GM12864 (cell line): ENCODE measurements around the gene ADAMTSL2.

Source experiments
- DNase-seq: peaks from one replicate; pipeline ENCODE4 v3.0.0-alpha.2; 2011; ENCODE audit warnings: low read depth
- H3K4me3 ChIP-seq: 2 replicates; pipeline ENCODE4 v1.5.1; 2011; ENCODE audit warnings: mild to moderate bottlenecking, low read depth, low read length, control low read depth
- TF ChIP-seq, protein P1 (sequence below): IDR thresholded peaks from 2 replicates; pipeline ENCODE4 v1.5.1; 2011; ENCODE audit warnings: low read depth, mild to moderate bottlenecking, moderate library complexity, low read length, control low read depth, inconsistent platforms; ENCODE audit errors: missing control alignments

ADAMTSL2 gene

DNA sequence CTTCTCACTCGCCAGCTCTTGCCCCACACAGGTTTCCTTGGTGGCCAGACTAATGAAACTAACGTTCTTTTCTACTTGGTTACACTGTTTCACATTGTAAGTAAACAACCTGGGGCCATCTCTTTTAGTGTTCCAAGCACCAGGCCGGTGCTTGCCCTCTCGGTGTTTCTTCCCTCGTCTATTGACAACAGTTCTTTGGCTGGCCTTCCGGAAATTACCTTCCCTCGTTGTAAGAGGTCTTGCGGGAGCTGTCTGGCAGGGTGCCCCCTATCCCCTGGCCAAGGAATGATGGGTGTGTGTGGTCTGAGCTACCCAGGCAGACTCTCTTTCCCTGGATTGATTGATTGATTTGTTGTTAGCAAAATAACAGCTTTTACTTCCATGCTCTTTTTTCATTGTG lies 8.8 kb upstream of the ADAMTSL2 start:
- DNase-seq: no peak
- H3K4me3 ChIP-seq: no peak overlapping the region

DNA sequence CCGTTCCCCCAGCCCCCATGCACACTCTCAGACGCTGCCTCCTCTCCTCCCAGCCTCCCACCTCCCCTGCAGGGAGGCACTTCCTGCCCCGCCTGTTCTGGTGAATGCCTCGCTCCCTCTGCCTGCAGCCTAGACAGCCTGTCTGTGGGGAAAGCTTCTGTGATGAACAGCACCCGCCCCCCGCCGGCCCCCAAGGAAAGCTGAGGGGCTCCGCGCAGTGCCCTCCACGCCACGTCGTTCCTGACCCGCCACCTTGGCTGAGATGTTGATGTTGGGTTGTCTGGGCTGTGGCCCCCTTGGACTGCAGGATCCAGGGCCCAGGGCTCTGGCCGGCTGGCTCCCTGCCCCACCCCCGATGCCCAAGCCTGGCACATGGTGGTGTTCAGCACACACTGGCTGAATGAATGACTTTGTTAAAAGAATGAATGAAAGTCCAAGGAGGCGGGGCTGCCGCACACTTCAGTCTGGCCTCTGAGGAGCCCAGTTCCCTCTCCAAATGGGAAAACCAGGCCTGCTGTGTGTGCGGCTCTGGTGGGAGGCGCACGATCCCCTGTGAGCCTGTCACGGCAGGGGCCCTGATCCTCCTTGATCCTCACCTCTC lies 7.7 kb upstream of the ADAMTSL2 start:
- H3K4me3 ChIP-seq: no peak overlapping the region
- no peak for DNase-seq
- TF ChIP-seq, protein P1, sequence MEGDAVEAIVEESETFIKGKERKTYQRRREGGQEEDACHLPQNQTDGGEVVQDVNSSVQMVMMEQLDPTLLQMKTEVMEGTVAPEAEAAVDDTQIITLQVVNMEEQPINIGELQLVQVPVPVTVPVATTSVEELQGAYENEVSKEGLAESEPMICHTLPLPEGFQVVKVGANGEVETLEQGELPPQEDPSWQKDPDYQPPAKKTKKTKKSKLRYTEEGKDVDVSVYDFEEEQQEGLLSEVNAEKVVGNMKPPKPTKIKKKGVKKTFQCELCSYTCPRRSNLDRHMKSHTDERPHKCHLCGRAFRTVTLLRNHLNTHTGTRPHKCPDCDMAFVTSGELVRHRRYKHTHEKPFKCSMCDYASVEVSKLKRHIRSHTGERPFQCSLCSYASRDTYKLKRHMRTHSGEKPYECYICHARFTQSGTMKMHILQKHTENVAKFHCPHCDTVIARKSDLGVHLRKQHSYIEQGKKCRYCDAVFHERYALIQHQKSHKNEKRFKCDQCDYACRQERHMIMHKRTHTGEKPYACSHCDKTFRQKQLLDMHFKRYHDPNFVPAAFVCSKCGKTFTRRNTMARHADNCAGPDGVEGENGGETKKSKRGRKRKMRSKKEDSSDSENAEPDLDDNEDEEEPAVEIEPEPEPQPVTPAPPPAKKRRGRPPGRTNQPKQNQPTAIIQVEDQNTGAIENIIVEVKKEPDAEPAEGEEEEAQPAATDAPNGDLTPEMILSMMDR: no peak

More for the DNA sequence above, 8.8 kb upstream of the ADAMTSL2 start:
- TF ChIP-seq, protein P1: no peak

DNA sequence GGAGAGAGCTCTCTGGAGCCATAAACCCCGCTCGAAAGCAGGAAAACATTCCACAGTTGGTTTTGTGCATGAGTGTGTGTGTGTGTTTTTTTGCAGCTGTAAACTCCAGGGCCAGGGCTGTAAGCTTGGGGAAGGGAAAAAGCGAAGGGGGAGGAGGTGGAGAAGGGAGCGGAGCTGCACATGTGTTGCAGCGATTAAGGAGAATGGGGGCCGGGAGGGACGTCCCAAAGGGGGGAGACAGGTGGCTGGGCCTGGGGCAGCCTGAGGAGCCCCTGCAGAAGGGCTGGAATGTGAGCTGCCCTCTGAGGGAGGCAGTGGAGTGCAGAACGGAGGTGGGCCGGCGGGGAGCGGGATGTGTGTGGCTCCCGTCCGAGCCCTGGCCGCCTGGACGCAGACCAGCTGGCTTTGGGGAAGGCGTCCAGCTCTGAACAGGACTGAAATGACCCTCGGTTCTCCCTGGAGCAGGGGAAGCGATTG lies 7.0 kb upstream of the ADAMTSL2 start:
- TF ChIP-seq, protein P1: no peak
- DNase-seq: no peak
- H3K4me3 ChIP-seq: no peak overlapping the region

DNA sequence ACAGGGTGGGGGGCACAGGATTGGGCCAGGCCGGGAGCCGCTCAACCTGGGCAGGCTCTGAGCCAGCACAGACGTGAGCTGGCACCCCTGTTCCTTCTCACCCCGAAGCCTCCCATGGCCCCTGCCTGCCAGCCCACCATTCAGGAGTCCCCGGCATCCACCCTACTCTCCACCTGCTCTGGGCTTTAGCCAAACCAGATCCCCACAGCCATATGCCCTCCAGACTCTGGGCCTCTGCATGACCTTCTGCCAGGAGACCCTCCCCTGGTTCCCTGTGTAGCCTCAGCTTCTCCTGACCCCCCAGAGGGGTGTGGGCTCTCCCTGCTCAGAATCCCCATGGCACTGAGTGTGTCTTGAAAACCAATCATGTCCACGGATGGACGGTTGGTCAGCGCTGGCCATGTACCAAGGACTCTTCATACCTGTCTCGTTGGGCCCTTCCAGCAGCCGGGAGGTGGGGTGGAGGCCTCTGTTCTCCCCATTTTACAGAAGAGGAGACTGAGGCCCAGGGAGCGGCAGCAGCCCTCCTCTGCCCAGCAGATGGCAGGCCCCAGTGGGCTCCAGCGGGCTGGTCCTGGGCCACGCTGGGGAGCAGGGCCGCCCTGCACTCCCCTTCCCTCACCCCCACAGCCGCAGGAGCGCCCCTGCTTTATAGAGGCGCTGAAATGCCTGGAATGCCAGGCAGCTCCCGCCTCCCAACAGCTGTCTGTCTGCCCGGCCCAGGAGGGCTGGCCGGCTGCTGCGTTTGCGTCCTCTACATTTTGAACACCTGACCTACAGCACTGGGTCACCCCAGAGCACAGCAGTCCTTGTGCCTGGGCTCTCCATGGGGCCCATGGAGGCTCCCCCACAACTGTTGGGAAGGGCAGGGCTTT lies 6.3 kb upstream of the ADAMTSL2 start:
- no peak overlapping the region for H3K4me3 ChIP-seq
- no peak for DNase-seq
- TF ChIP-seq, protein P1: no peak

DNA sequence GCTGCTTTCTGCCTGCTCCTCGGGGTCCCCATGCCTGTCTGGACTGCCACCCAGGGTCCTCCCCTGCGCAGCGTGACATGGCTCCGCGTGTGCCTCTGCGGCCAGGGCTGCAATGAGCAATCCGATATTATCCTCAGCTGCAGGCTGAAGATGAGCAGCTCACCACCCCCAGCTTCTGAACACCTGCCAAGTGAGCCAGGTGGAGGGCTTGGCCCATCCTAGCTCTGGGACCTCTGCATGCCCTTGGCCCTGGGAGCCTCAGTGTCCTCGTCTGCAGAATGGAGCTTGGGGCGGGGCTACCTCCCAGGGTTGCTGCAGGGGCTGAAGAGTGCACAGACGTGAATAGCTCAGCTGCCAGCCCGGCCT lies 5.6 kb upstream of the ADAMTSL2 start:
- no peak overlapping the region for H3K4me3 ChIP-seq
- TF ChIP-seq, protein P1: no peak
- DNase-seq: no peak

DNA sequence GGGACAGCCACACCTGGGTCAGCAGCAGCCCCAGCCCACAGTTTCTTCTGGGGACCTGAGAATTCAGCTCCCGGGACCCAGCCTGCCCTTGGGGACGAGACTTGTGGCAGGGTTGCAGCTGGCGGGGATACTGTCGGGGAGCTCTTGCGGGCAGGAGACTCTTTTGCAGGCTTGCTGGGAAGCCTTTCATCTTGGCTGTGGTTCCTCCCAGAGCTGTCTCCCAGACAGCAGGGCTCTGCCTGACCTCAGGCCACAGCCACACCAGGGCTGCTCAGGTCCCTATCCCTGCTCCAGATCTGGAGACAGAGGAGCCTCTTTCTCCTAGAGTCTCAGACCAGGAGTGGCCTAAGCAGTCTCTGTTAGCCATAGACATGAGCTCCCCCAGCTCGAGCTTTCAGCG lies 5.0 kb upstream of the ADAMTSL2 start:
- no peak for DNase-seq
- TF ChIP-seq, protein P1: no peak

More for the DNA sequence above, 5.0 kb upstream of the ADAMTSL2 start:
- no peak overlapping the region for H3K4me3 ChIP-seq
